Nephron progenitor cell (in vitro differentiated cells): ENCODE measurements around the gene CT47A1.
"Not testable (repeated sequence)": the region's sequence is repeated elsewhere in the genome, so short reads cannot be mapped to it uniquely, and the experiment has no call there.

ENCODE experiments used
- DNase-seq: peaks from one replicate; pipeline ENCODE4 v3.0.0; 2021
- H3K27ac Mint-ChIP-seq: 2 replicates; pipeline ENCODE4 v1.8.0; 2021; ENCODE audit warnings: mild to moderate bottlenecking, moderate library complexity, mixed read lengths
- H3K27me3 Mint-ChIP-seq: 2 replicates; pipeline ENCODE4 v1.8.0; 2021; ENCODE audit warnings: mild to moderate bottlenecking, low read depth, mixed read lengths; ENCODE audit not compliant: poor library complexity
- H3K36me3 Mint-ChIP-seq: 2 replicates; pipeline ENCODE4 v1.8.0; 2021; ENCODE audit warnings: low read depth, mixed read lengths
- H3K4me1 Mint-ChIP-seq: 2 replicates; pipeline ENCODE4 v1.8.0; 2021; ENCODE audit warnings: mixed read lengths
- H3K4me3 Mint-ChIP-seq: 2 replicates; pipeline ENCODE4 v1.8.0; 2021; ENCODE audit warnings: mild to moderate bottlenecking, moderate library complexity, mixed read lengths
- H3K9me3 Mint-ChIP-seq: 2 replicates; pipeline ENCODE4 v1.8.0; 2021; ENCODE audit warnings: mild to moderate bottlenecking, moderate library complexity, mixed read lengths
- TF ChIP-seq, protein P1 (sequence below): fragments of 200-600 bp; sonication (generic); IDR thresholded peaks from 2 replicates; pipeline ENCODE4 v1.5.0; 2021; ENCODE audit warnings: antibody characterized with exemption

Gene CT47A1

DNA sequence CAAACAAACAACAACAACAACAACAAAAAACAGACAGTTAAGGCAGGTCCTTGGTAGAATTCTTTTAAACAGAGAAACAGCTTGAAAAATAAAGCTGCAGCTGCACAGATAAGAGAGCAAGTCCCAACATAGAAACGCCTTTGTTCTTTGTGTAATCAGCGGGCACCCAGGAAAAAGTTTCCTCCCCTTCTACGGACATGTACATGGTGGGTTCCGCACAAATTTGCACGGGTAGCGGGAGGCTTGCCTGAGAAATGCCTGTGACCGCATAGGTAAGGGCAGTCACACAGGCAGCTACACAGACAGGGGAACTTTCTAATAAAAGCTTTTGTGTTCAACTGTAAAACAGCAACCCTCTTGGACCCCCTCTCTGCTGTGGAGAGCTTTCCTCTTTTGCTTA is 25.7 kb upstream of the CT47A1 start:
- no peak overlapping the region for H3K4me3 Mint-ChIP-seq
- H3K27me3 Mint-ChIP-seq: no peaks in the 10 kb centered on the region
- H3K4me1 Mint-ChIP-seq: no peaks in the 10 kb centered on the region
- no peak for DNase-seq
- H3K36me3 Mint-ChIP-seq: no peaks in the 10 kb centered on the region
- TF ChIP-seq, protein P1, sequence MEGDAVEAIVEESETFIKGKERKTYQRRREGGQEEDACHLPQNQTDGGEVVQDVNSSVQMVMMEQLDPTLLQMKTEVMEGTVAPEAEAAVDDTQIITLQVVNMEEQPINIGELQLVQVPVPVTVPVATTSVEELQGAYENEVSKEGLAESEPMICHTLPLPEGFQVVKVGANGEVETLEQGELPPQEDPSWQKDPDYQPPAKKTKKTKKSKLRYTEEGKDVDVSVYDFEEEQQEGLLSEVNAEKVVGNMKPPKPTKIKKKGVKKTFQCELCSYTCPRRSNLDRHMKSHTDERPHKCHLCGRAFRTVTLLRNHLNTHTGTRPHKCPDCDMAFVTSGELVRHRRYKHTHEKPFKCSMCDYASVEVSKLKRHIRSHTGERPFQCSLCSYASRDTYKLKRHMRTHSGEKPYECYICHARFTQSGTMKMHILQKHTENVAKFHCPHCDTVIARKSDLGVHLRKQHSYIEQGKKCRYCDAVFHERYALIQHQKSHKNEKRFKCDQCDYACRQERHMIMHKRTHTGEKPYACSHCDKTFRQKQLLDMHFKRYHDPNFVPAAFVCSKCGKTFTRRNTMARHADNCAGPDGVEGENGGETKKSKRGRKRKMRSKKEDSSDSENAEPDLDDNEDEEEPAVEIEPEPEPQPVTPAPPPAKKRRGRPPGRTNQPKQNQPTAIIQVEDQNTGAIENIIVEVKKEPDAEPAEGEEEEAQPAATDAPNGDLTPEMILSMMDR: no peak
- H3K9me3 Mint-ChIP-seq: peaks cover 33% of the 10 kb centered on the region
- no peak overlapping the region for H3K27ac Mint-ChIP-seq

DNA sequence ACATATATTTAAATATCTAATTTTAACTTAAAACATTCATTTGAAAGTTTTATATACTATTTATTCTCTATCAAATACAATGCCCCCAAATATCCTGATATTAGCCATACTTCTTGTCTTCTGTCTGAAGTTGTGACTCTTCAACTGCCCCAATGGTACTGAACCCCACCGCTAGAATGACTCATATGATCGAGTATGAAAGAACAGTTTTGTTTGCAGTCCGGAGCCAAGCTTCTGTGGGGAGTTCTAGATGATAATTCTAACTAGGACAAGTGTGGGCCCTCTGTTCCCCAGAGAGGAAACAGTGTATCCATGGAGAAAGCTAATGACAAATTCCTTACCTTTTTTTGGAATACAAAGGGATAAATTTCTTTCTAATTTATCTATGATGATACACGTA is 24.7 kb upstream of the CT47A1 start:
- Mint-ChIP-seq H3K27me3 (no peaks in the 10 kb centered on the region), H3K4me3 (no peak overlapping the region), H3K27ac (no peak overlapping the region), H3K4me1 (no peaks in the 10 kb centered on the region), H3K9me3 (peaks cover 37% of the 10 kb centered on the region), H3K36me3 (no peaks in the 10 kb centered on the region)
- DNase-seq: no peak
- TF ChIP-seq, protein P1: no peak

DNA sequence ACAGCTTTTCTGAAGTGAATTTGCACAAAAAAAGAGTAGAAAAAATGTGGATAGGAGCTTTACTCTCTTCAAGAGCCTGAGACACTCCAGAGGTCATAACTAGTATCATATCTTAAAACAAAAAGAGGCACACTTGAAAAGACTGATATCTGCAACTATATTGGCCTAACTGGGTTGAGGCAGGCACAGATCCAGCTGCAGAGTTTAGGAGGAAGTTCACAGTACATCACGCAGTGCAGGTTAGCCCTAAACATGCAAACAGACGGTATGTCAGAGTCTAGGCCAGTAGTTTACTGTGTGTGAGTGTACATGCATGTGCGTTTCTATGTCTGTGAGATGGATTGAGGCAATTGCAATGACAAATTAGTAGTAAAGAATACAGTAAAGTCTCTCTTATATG is 24.2 kb upstream of the CT47A1 start:
- Mint-ChIP-seq H3K9me3 (peaks cover 34% of the 10 kb centered on the region), H3K4me1 (no peaks in the 10 kb centered on the region)

DNA sequence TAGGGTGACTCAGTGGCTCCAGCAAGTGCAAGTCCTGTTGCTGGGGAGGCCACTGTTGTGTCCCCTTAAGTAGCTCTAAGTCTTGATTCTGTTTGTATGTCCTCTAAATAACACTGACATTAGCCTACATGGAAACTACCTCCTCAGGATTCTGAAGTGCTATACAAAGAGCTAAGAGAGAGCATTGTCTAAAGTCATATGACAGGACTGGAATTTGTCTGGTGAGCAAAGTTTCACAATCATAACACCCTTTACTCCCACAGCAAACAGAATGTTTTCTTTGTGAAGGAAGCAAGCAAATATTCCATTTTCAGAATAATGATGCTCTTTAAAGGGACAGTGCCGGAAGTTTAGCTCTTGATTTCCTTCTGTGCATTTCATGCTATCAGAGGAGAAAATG is 23.4 kb upstream of the CT47A1 start:
- no peaks in the 10 kb centered on the region for H3K27me3 Mint-ChIP-seq
- no peak for DNase-seq
- no peaks in the 10 kb centered on the region for H3K36me3 Mint-ChIP-seq
- peaks cover 26% of the 10 kb centered on the region for H3K9me3 Mint-ChIP-seq
- no peak overlapping the region for H3K4me3 Mint-ChIP-seq
- H3K4me1 Mint-ChIP-seq: no peaks in the 10 kb centered on the region
- TF ChIP-seq, protein P1: no peak
- H3K27ac Mint-ChIP-seq: no peak overlapping the region

More for the DNA sequence above, 24.2 kb upstream of the CT47A1 start:
- Mint-ChIP-seq H3K27ac (no peak overlapping the region), H3K4me3 (no peak overlapping the region), H3K36me3 (no peaks in the 10 kb centered on the region), H3K27me3 (no peaks in the 10 kb centered on the region)
- DNase-seq: no peak
- TF ChIP-seq, protein P1: no peak

DNA sequence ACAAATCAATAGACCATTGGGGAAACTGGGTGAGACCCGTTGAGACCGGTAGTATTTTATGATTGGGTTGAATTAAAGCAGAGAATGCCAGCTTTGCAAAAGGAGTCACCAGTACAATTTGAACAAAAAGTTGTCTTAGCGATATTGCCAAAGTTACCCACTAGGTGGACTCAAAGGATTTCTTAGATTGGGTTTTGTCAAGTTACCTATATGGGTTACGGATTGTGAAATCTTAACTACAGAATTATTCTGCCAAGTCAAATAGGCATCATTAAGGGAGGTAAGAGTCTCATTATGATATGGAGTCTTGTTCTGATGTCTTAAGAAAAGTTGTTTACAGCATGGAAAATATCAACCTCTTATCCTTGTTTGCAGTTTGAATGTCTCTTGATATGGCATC is 15.0 kb upstream of the CT47A1 start:
- Mint-ChIP-seq H3K27ac (no peak overlapping the region), H3K9me3 (peaks cover 21% of the 10 kb centered on the region), H3K4me3 (no peak overlapping the region), H3K4me1 (peaks cover 5% of the 10 kb centered on the region), H3K36me3 (no peaks in the 10 kb centered on the region), H3K27me3 (no peaks in the 10 kb centered on the region)
- no peak for DNase-seq
- TF ChIP-seq, protein P1: peak; percentile 19

DNA sequence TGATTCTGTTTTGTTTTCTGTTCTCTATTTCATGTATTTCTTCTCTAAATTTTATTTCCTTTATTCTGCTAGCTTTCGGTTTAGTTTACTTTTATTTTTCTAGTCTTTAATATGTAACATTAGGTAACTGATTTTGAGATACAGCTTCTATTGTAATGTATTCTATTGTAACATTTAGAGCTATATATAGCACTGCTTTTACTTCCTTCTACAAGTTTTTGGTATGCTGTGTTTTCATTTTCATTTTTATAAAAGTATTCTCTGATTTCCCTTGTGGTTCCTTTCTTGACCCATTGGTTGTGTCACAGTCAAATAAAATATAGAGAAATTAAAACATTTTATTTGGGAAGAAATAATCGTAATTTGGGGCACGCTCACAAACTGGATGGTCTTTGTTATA is 13.9 kb upstream of the CT47A1 start:
- peaks cover 5% of the 10 kb centered on the region for H3K4me1 Mint-ChIP-seq
- TF ChIP-seq, protein P1: no peak
- peaks cover 30% of the 10 kb centered on the region for H3K9me3 Mint-ChIP-seq
- H3K27ac Mint-ChIP-seq: no peak overlapping the region
- H3K36me3 Mint-ChIP-seq: no peaks in the 10 kb centered on the region
- H3K27me3 Mint-ChIP-seq: no peaks in the 10 kb centered on the region
- DNase-seq: no peak
- H3K4me3 Mint-ChIP-seq: no peak overlapping the region

DNA sequence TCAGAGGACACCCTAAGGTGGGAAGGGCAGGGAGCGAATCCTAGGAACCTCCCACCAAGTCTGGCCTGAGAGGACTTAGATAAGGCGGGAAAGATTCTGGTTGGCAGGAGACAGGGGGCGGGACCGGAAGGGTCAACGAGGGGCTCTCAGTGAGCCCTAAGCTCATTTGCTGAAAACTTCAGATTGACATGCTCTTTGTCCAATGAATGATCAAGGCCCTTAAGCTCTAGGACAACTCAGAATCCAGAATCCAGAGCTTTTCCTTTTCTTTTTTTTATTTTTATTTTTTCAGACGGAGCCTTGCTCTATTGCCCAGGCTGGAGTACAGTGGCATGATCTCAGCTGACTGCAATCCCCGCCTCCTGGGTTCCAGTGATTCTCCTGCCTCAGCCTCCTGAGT is 29.1 kb downstream of the CT47A1 start, which contains the start of gene CT47A7:
TSS of gene CT47A7 (minus strand) at position 101 of the 400 bp plus-strand sequence. CDS start 255 bp downstream, outside the sequence.
- H3K4me3 Mint-ChIP-seq, DNase-seq, H3K36me3 Mint-ChIP-seq, H3K4me1 Mint-ChIP-seq, H3K9me3 Mint-ChIP-seq, H3K27me3 Mint-ChIP-seq, H3K27ac Mint-ChIP-seq: not testable (repeated sequence)
